Retinal pigment epithelial cell (primary cell): ENCODE results near the gene NEUROD6.

Experiments
- DNase-seq: peaks from one replicate; pipeline ENCODE4 v3.0.0-alpha.2; 2010; ENCODE audit warnings: low read depth
- H3K4me3 ChIP-seq: 2 replicates; pipeline ENCODE4 v1.5.1; 2011; ENCODE audit warnings: mild to moderate bottlenecking, low read length, control low read depth, moderate library complexity
- TF ChIP-seq, protein P1 (sequence below): conservative IDR thresholded peaks from 2 replicates; pipeline ENCODE4 v1.5.1; 2011; ENCODE audit warnings: low read depth, low read length, control low read depth, inconsistent platforms

NEUROD6 gene

DNA sequence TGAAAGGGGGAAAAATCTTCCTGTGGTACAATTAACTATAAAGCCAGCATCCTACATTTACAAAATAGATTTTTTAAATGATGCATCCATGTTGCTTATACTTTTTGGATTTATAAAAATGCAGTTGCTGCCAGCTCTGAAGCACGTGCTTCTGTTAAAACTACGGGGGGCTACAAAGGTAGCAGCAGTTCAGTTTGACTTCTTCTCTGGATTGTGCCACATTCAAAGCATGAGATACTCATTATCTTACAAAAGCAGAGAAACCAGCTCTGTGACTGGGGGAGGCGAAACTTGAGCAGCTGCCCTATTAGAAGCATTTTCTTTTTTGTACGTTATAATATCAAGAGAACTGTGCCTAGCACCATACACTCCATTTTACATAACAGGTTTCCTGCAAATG is 31.1 kb downstream of the NEUROD6 start:
- TF ChIP-seq, protein P1, sequence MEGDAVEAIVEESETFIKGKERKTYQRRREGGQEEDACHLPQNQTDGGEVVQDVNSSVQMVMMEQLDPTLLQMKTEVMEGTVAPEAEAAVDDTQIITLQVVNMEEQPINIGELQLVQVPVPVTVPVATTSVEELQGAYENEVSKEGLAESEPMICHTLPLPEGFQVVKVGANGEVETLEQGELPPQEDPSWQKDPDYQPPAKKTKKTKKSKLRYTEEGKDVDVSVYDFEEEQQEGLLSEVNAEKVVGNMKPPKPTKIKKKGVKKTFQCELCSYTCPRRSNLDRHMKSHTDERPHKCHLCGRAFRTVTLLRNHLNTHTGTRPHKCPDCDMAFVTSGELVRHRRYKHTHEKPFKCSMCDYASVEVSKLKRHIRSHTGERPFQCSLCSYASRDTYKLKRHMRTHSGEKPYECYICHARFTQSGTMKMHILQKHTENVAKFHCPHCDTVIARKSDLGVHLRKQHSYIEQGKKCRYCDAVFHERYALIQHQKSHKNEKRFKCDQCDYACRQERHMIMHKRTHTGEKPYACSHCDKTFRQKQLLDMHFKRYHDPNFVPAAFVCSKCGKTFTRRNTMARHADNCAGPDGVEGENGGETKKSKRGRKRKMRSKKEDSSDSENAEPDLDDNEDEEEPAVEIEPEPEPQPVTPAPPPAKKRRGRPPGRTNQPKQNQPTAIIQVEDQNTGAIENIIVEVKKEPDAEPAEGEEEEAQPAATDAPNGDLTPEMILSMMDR: no peak
- DNase-seq: no peak
- no peak overlapping the region for H3K4me3 ChIP-seq

DNA sequence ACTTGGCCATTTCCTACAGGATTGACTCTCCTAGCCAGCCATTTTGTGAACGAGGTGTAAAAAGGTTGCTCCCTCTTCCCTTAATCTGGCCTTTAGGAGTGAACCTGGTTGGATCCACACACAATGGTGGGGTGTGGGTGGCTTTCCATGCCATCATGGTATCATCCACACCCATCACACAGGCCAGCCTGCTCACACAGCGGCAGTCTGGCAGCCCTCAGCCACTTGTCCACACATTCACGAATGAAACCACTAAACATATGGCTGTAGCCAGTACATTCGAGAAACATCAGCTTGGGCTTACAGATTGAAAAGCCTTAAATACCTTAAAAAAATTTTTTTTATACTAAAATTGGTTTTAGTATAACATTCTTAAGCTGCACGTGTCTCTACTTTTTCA is 31.9 kb downstream of the NEUROD6 start:
- no peak for DNase-seq
- TF ChIP-seq, protein P1: no peak
- H3K4me3 ChIP-seq: no peak overlapping the region

DNA sequence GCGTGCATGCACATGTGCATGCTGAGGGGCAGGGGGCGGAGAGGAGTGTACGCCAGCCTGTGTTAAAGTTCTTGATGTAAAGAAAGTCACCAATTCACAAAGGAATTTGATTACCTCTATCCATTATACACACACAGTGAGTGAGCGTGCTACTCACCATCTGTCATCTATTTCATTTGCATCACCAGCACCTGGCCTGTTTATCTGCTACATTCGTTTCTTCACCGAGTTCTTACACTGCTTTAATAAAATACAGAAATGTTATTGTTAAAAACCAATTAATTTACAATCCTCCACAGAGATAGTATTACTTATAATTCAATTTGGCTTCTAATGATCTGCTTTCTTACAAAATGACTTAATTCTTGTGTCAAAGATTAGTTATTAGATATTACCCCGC is 32.6 kb downstream of the NEUROD6 start:
- TF ChIP-seq, protein P1: no peak
- DNase-seq: no peak
- H3K4me3 ChIP-seq: no peak overlapping the region

DNA sequence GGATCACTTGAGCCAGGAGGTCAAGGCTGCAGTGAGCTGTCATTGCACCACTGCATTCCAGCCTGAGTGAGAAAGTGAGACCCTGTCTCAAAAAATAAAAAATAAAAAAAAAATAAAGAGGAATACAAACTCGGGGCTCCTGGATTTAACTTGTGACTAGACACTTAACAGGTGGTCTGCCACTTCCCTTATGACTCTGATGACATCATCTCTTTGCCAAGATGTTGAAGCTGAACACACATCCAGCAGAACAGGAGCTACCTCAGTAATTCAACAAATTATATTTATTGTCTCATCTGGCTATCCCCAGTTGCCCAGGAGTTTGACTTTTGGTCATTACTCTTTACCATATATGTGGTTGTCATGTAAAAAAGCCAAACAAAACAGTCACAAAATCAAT is 35.3 kb downstream of the NEUROD6 start:
- TF ChIP-seq, protein P1: no peak
- no peak overlapping the region for H3K4me3 ChIP-seq
- DNase-seq: no peak

DNA sequence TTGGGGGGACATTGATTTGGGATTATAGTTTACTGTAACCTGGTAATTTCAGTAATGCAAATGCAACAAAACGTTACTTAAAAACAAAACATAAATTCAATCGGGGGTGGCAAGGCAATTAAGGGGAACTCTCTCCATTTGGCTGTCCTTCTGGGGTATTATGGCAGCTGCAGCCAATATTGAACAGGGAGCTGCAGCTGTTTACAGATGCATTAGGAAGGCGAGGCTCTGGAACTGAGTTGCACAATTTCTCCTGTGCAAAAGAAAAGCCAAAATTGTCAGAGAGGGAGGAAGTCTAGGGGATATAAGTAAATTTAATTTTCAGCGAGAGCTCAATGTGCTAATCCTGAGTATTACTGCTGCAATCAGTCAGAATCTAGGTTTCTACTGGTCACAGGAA is 36.1 kb downstream of the NEUROD6 start:
- no peak overlapping the region for H3K4me3 ChIP-seq
- no peak for DNase-seq
- TF ChIP-seq, protein P1: no peak

DNA sequence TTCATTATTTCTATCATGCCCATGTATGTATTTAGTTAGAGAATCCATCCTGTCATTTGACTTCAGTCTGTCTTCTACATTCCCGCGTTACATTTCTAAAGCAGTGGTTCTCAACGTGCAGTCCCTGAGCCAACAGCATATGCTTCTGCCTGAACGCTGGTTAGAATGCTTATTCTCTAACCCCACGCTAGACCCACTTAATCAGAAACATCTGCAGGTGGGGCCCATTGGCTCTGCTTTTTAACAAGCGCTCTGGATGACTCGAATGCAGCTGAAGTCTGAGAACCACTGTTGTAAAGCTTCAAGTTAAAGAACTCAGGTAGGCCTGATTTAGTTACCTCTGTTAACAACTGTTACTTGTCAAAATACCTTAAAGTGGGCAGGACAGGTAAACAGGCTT is 38.2 kb downstream of the NEUROD6 start:
- TF ChIP-seq, protein P1: no peak
- no peak for DNase-seq
- no peak overlapping the region for H3K4me3 ChIP-seq

DNA sequence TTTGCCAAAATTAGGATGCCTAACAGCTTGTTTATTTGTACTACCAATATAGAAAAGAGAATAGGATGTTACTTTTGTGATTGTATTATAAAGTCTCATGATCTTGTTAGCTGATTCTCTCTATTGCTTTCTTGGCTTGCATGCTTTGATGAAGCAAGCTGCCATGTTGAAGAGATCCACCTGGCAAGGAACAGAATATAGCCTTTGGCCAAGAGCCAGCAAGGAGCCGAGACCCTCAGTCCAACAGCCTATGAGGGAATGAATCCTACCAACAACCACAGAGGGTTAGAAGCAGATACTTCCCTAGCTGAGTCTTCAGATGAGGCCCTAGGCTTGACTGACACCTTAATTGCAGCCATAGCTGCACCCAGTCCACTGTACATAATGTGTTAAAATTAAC is 41.2 kb downstream of the NEUROD6 start:
- TF ChIP-seq, protein P1: no peak
- no peak overlapping the region for H3K4me3 ChIP-seq
- no peak for DNase-seq
